ENCODE data around the gene TRMT1L. TPM values are rescaled to one million over a fixed set of nuclear protein-coding genes. Genes with fewer than 3 reads are reported as not detected.

The TRMT1L gene
- polyA plus RNA-seq, 1 donor = 15.1 TPM

DNA sequence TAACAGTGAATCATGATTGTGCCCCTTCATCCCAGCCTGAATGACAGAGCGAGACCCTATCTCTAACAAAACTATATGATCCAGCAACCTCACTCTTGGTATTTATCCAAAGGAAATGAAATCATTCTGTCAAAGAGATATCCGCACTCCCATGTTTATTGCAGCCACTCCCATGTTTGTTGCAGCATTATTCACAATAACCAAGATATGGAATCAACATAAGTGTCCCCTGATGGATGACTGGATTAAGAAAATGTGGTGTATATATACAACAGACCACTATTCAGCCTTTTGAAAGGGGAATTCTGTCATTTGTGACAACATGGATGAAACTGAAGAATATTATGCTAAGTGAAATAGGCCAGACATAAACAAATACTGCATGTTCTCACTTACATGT lies 44.4 kb downstream of the TRMT1L start:
- DNase-seq (ENCODE audit: low read depth) = no peak

DNA sequence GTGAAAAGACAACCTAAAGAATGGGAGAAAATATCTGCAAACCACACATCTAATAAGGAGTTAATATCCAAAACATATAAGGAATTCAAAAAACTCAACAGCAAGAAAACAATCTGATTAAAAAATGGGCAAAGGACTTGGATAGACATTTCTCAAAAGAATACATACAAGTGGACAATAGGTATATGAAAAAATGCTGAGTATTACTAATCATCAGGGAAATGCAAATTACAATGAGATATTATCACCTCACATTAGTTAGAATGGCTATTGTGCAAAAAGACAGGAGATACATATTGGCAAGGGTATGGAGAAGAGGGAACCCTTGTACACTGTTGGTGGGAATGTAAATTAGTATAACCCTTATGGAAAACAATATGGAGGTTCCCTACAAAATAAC lies 44.9 kb downstream of the TRMT1L start:
- DNase-seq (ENCODE audit: low read depth) = no peak

DNA sequence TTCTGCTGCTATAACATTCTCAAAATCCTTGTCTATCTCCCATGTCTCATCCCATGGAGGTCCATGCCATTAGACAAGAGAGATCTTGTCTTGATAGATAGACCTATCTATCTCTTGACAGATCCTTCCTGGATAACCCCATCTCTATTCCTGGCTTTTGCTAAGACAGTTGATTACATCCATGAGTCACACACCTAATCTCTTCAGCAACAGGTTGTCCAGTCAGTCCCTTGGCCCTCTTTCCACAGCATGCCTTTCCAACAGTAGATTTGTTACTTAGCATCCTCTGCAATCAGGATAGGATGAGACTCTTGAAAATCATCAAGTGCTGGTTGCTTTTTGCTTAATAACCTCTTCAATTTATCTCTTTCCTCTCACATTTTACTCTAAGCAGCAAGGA lies 46.6 kb downstream of the TRMT1L start:
- no peak for DNase-seq (ENCODE audit: low read depth)

DNA sequence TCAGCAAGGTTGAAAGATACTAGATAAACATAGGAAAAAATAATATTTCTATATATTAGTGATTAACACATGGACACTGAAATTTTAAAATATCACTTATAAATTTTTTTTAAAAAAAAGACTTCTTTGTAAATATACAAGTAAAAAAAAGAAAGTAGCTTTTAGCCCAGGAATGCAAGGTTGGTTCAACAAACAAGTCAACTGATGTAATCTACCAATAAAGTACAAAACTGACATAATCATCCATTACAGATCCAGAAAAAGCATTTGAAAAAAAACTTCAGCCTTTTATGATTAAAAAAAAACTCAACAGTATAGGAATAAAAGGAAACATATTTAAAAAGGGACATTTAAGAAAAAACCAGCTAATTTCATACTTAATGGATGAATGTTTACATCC lies 48.4 kb downstream of the TRMT1L start:
- no peak for DNase-seq (ENCODE audit: low read depth)

DNA sequence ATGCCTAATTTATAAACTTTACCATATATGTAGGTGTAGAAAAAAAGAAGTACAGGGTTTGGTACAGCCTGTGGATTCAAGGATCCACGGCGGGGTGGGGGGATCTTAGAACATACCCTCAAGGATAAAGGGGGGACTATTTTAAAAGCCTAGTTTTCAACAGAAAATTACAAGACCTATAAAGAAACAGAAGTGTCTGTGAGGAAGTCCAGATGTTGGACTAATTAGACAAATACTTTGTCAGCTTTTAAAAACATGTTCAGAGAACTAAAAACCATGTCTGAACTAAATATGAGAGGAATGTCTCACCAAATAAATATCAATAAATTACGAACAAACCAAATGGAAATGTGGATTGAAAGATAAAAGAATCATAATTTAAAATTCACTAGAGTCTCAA lies 51.6 kb downstream of the TRMT1L start:
- DNase-seq (ENCODE audit: low read depth) = no peak

DNA sequence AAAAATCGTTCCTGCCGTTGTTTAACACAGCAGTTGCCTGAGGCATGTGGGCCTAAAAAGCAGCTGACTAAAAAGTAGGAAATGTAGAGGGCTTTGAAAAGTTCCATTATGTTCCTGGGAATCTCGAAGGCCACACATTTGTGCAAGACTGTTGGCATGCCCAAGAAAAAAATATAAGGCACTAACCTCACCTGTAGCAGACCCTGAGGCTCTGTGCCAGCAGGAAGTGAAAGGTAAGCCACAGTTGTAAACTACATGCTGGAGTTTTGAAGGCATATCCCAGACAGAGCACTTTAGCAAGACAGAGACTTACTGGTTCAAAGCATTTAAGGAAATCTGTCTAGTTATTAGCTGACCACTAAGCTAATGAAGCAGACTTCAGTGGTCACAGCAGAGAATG lies 52.7 kb downstream of the TRMT1L start:
- no peak for DNase-seq (ENCODE audit: low read depth)

DNA sequence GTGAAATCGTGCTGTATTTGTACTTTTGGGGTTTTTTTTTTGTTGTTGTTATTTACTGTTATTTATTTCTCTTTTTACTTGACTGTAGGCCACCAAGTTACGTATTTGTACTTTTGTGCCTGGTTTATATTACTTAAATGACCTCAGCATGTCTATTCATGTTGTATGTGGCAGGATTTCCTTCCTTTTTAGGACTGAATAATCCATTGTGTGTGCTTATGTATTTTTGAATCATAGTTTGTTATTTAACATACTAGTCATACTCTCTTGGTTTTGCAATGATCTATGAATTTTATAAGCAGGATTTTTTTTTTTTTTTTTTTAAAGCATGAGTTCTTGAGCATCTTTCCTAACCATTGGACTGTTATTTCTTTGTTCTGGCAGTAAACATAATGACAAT lies 60.2 kb downstream of the TRMT1L start:
- DNase-seq (ENCODE audit: low read depth) = no peak

DNA sequence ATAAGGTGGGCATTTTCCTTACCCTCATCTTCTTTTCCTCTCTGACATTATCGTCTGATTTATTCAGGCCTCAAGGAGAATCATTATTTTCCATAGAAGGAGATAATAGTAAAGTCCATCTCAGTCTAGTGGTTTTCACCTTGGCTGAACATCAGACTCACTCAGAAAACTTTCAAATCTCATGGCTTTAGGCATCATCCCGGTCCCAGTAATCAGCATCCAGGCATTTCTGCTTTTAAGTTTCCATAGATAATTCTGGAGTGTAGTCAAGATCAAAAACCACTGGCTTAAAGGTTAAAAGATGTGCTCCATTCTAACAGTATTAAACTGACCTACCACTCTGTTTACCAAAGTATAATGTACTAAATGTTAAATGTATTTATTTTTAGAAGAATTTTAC lies 62.0 kb downstream of the TRMT1L start:
- DNase-seq (ENCODE audit: low read depth) = no peak

DNA sequence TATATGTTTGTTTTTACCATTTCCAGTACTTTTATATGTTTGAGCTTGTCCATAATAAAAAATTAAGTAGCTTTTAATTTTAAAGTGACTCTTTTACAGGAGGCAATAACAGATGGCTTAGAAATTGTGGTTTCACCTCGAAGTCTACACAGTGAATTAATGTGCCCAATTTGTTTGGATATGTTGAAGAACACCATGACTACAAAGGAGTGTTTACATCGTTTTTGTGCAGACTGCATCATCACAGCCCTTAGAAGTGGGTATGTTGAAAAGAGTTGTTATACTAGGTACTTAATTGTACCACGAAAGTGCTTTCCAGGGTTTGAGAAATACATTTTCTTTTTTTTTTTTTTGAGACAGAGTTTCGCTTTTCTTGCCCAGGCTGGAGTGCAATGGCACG lies 65.3 kb downstream of the TRMT1L start:
- DNase-seq (ENCODE audit: low read depth) = no peak

DNA sequence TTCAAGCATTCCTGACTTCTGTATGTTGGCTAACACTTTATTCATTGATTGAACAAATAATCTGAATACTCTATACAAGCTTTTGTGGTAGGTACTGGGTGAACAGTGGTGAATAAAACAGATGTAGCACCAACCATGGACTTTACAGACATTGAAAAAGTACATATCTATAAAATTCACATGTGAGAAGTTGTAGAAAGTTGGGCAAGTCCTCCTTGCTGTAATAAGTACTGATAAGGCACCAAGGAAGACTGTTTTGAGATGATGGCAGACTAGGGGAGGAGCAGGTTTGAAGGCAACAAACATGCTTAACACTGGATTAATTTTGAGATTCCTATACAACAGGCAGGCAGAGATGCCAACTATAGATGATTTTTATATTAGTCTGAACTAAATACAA lies 69.0 kb downstream of the TRMT1L start:
- DNase-seq (ENCODE audit: low read depth) = no peak

DNA sequence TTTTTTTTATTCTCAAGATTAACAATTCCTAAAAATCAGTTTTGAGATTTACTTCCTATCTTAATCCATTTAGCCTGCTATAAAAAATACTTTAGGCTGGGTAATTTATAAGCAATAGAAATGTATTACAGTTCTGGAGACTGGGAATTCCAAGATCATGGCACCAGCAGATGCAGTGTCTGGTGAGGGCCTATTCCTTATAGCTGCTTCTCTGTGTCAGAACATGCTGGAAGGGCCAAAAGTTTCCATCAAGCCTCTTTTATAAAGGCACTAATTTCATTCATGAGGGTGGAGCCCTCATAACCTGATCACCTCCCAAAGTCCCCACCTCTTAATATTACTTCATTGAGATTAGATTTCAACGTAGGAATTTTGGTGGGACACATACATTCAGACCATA lies 69.7 kb downstream of the TRMT1L start:
- no peak for DNase-seq (ENCODE audit: low read depth)

DNA sequence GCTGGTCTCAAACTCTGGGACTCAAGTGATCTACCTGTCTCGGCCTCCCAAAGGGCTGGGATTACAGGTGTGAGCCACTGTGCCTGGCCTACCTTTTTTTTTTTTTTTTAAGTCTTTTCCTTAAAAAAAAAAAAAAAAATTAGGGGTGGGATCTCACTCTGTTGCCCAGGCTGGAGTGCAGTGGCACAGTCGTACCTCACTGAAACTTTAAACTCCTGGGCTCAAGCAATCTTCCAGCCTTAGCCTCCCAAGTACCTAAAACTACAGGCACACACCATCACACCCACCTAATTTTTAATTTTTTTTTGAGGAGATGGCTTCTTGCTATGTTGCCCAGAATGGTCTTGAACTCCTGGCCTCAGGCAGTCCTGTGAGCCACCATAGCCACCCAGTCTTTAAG lies 72.9 kb downstream of the TRMT1L start:
- DNase-seq (ENCODE audit: low read depth) = no peak

DNA sequence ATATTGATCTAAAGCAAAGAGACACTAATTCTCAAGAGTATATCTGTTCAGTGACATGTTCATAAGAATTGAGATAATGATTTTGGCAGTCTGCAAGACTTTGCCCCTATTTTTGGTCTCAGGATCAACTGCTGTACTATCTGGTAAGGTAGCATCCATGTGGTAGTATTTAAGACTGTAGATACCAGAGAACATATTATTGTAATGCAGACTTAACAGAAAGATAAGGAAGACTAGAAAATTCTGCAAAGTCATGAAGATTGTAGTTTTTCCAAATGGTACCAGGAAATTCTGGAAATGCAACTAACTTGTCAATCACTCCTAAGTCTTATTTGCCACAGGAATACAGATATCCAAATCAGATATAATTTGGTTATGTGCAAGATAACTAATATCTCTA lies 76.3 kb downstream of the TRMT1L start:
- no peak for DNase-seq (ENCODE audit: low read depth)

DNA sequence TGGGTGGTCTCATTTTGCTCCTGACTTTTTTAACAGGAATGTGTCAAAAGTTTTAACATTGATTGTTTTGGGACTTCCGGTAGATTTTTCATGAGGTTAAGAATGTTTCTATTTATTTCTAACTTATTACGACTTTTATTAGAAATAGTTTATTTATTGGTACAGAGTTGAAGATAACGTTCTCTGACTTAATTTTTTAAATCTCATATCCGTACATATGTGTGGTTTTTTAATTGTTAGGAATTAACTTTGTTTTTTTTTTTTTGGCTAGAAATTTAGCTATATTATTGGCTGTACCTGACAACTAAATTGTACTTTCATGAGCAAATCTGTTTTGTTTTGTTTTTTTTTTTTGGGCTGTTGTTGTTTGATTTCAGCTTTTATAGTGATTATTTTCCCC lies 79.4 kb downstream of the TRMT1L start:
- DNase-seq (ENCODE audit: low read depth) = no peak

DNA sequence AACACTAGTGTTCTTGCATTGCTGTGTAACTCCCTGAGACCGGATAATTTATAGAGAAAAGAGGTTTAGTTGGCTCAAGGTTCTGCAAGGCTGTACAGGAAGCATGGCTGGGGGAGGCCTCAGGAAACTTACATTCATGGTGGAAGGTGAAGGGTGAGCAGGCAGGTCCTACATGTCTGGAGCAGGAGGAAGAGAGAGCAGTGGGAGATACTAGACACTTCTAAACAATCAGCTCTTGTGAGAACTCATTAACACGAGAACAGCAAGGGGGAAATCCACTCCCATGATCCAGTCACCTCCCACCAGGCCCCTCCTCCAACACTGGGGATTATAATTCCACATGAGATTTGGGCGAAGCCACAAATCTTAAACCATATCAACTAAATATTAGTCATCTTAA lies 81.3 kb downstream of the TRMT1L start:
- no peak for DNase-seq (ENCODE audit: low read depth)

DNA sequence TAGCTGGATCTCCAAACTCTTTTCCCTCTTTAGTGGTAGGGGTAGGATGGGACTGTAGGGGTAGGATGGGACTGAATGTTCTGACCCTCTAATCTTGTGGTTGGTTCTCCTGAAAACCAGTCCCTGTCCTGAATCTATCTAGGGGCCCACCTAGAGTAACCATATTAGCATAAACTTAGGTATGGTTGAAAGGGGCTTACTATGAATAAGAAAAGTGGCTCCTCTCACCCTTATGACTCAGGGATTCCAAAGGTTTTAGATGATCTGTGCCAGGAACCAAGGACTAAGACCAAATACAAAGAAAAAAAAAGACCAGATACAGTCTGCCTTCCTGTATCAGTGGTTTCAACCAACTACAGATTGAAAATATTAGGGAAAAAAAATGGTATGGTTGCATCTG lies 82.4 kb downstream of the TRMT1L start:
- no peak for DNase-seq (ENCODE audit: low read depth)

DNA sequence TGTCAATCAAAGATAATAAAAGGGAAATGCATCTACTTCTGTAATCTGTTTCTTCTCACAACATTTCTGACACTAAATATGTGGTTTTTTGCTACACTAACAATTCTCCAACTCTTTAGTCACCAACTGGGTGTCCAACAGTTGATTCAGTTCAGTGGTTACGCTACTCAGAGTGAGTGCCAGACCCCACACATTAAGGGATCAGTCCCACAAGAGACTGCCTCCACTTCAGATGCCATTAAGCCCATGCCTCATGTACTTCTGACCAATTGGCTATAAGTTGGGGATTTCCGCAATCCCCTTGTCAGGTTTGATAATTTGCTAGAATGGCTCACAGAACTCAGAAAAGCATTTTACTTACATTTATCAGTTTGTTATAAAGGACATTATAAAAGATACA lies 83.0 kb downstream of the TRMT1L start:
- DNase-seq (ENCODE audit: low read depth) = no peak

DNA sequence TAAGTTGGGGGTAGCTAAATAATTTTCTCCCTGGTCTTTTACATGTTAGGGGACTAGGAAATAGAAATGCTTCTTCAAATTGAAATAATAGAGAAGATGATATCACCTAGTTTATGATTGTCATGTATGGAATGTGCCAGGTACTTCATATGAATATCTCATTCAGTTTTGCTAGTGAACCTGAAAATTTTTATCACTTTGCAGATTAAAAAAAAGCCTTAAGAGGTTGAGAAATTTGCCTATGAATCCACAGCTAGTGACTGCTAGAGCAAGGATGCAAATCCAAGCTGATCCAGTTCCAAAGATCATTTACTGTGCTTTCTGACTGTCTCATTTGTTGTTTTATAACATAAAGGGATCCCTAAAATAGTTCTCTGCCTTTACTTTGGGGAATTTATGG lies 86.7 kb downstream of the TRMT1L start:
- no peak for DNase-seq (ENCODE audit: low read depth)

DNA sequence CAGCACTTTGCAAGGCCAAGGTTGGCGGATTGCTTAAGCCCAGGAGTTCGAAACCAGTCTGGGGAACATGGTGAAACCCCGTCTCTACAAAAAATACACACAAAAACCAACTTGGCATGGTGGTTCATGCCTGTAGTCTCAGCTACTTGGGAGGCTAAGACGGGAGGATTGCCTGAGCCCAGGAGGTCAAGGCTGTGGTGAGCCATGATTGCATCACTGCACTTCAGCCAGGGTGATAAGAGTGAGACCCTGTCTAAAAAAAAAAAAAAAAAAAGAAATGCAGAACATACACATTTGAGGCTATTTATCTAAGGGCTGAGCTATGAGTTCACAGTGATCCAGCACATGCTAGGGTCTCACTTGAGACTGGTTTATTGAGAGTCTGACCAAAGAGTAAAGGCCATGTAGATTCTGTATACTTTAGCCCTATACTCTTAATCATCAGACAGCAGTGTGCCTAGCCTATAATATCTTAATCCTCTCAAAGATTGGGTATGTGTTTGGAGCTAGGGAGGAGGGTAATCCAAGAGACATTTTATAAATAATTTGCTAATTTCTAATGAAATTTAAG lies 87.5 kb downstream of the TRMT1L start:
- no peak for DNase-seq (ENCODE audit: low read depth)

DNA sequence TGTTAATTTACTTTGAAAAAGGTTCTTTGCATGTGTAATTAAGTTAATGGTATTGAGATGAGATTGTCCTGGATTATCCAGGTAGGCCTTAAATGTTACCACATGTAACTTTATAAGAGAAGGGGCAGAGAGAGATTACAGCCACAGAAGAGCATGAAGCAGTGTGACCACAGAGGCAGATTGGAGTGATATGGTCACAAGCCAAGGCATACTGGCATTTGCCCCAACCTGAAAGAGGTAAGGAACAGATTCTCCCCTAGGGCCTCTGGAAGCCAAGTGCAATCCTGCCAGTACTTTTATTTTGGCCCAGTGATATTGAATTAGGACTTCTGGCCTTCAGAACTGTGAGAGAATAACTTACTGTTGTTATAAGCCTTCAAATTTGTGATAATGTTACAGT lies 88.4 kb downstream of the TRMT1L start:
- no peak for DNase-seq (ENCODE audit: low read depth)
